Stimulated activated naive CD8-positive, alpha-beta T cell treated with anti-CD3 and anti-CD28 coated beads, Interleukin-15, Interleukin-2, amounts not matched to agents 100 U/mL and 50 U/mL, for 24 hours (primary cell): Measurements from ENCODE around the gene TUBB2A.

Source experiments
- ATAC-seq: fragments of 150-1000 bp; cut with Tn5 transposase; one replicate; pipeline ENCODE4 v1.10.0; 2021
- DNase-seq: peaks from one replicate; pipeline ENCODE4 v3.0.0; 2021

TUBB2A gene

GRCh38 chr6:3119040-3119723 is 38.2 kb downstream of the TUBB2A start:
- ATAC-seq, result peak; percentile 25

GRCh38 chr6:3118353-3119039 is 38.8 kb downstream of the TUBB2A start, which contains the start of gene BPHL:
Gene BPHL (plus strand): TSS chr6:3118711. CDS start chr6:3118741, 30 bp downstream.
- ATAC-seq, result peak; percentile 94
- peak; percentile 100 for DNase-seq

More at GRCh38 chr6:3119040-3119723, 38.2 kb downstream of the TUBB2A start:
- no peak for DNase-seq

- DNase-seq, result no peak
- ATAC-seq, result no peak
Observed at GRCh38 chr6:3117912-3118352, 39.4 kb downstream of the TUBB2A start.

GRCh38 chr6:3114377-3114776 is 43.0 kb downstream of the TUBB2A start:
- ATAC-seq (no peak), DNase-seq (no peak)

- DNase-seq (no peak), ATAC-seq (no peak)
Observed at GRCh38 chr6:3109761-3110160, 47.6 kb downstream of the TUBB2A start.

- DNase-seq (no peak), ATAC-seq (no peak)
Observed at GRCh38 chr6:3108746-3109414, 48.5 kb downstream of the TUBB2A start.
